Retinal pigment epithelial cell (primary cell): ENCODE results near the gene FOXRED1.

Experiments
- DNase-seq: peaks from one replicate; pipeline ENCODE4 v3.0.0-alpha.2; 2010; ENCODE audit warnings: low read depth
- H3K4me3 ChIP-seq: 2 replicates; pipeline ENCODE4 v1.5.1; 2011; ENCODE audit warnings: mild to moderate bottlenecking, low read length, control low read depth, moderate library complexity
- CTCF ChIP-seq: conservative IDR thresholded peaks from 2 replicates; pipeline ENCODE4 v1.5.1; 2011; ENCODE audit warnings: low read depth, low read length, control low read depth, inconsistent platforms

FOXRED1 gene

DNA sequence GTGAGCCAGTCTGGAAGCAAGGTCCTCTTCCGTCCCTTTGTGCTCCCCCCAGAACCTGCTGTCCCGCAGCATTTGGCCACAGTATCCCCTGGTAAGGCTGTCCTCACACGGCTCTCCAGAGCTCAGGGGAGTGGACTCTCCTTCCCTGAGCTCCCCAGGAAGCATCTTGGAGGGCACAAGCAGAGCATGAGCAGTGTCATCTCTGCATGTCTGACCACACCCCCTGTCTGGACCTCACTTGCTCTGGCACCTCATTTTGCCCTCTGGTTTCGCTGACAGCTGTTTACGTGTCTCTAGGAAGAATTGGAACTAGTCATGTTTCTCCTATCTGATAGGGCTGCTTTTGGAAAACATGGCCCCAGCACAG, 50.4 kb downstream of the FOXRED1 start:
- DNase-seq = no peak
- TF ChIP-seq CTCF = no peak
- H3K4me3 ChIP-seq = no peak overlapping the region

GRCh38 chr11:126322996-126323395, 54.0 kb downstream of the FOXRED1 start:
- no peak for TF ChIP-seq CTCF
- peak; percentile 86 for DNase-seq
- no peak overlapping the region for H3K4me3 ChIP-seq

DNA sequence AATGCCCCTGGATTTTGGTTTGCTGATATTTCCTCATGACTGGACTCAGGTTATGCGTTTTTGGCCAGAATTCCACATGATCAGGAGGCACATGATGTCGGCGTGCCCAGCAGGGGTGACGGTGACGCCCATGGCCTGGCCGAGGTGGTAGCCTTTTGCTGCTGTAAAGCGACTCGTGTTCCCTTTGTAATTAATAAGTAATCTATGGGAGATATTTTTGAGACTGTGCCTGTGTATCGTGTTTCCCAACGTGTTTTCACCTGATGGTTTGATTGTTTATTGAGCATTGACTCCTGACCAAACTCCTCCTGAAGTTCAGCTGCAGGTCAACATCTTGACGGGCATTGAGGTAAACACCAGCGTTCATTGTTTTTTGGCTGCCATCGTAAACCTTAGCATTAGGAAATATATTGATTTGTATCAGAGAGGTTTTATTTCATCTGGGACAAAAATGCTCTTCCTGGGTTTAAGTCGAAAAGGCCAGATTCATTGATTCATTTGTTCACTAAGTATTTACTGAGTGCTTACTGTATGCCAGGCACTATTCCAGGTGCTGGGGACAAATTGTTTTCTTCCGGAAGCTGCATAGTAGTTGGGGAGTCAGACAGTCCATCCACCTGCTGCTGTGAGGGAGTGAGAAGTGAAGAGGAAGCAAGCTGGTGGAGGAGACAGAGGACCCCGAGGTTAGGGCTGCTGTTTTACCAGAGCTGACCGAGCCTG, 58.5 kb downstream of the FOXRED1 start:
- DNase-seq = peak; percentile 78
- no peak for TF ChIP-seq CTCF
- H3K4me3 ChIP-seq = no peak overlapping the region
